GM12878 (cell line): ENCODE results near the gene PLA2G4A.

Experiments
- CREB1 ChIP-seq: IDR thresholded peaks from 2 replicates; pipeline ENCODE4 v1.6.1; 2012; ENCODE audit warnings: low read depth, mild to moderate bottlenecking, inconsistent platforms
- CREM ChIP-seq: IDR thresholded peaks from 2 replicates; pipeline ENCODE4 v1.6.1; 2014; ENCODE audit warnings: antibody characterized with exemption, low read depth
- CTCF ChIP-seq, 3 experiments: IDR thresholded peaks in 2 of 3; conservative IDR thresholded peaks in 1 of 3; 2 replicates each; pipeline ENCODE4 v1.5.1; 2011; ENCODE audit warnings: low read depth in 3 of 3, low read length in 3 of 3, mild to moderate bottlenecking in 3 of 3, control low read depth in 2 of 3, moderate library complexity in 2 of 3, inconsistent platforms in 1 of 3, mixed read lengths in 1 of 3; ENCODE audit not compliant: control insufficient read depth in 2 of 3, insufficient read depth in 1 of 3; ENCODE audit errors: extremely low read depth in 1 of 3
- EGR1 ChIP-seq, 2 experiments: IDR thresholded peaks; 1 replicate in 1 of 2; 2 replicates in 1 of 2; pipeline ENCODE4 v1.6.1; 2011 to 2012; ENCODE audit warnings: low read depth in 2 of 2, low read length in 2 of 2, borderline replicate concordance in 1 of 2, mild to moderate bottlenecking in 1 of 2, moderate library complexity in 1 of 2
- EZH2 ChIP-seq: IDR thresholded peaks from 2 replicates; pipeline ENCODE4 v1.6.1; 2012; ENCODE audit warnings: low read depth, mild to moderate bottlenecking, control low read depth, inconsistent platforms, low read length, borderline replicate concordance; ENCODE audit not compliant: control insufficient read depth
- FOS ChIP-seq: IDR thresholded peaks from 3 replicates; pipeline ENCODE4 v1.6.1; 2011; ENCODE audit warnings: borderline replicate concordance; ENCODE audit not compliant: insufficient read length; ENCODE audit errors: extremely low read depth
- HCFC1 ChIP-seq: fragments of 150-350 bp; IDR thresholded peaks from 2 replicates; pipeline ENCODE4 v1.6.1; 2014; ENCODE audit warnings: low read length
- NR2F1 ChIP-seq: fragments of 450-650 bp; conservative IDR thresholded peaks from 2 replicates; pipeline ENCODE4 v1.6.1; 2017; ENCODE audit warnings: mild to moderate bottlenecking
- PAX8 ChIP-seq: fragments of 450-650 bp; IDR thresholded peaks from 2 replicates; pipeline ENCODE4 v1.6.1; 2017; ENCODE audit warnings: mild to moderate bottlenecking, moderate library complexity
- REST ChIP-seq: IDR thresholded peaks from 2 replicates; pipeline ENCODE4 v1.6.1; 2012; ENCODE audit warnings: mild to moderate bottlenecking, low read depth, low read length
- SRF ChIP-seq, 2 experiments: IDR thresholded peaks; 2 replicates each; pipeline ENCODE4 v1.6.1; 2011; ENCODE audit warnings: low read depth in 2 of 2, low read length in 2 of 2, mild to moderate bottlenecking in 1 of 2, moderate library complexity in 1 of 2
- TCF12 ChIP-seq: IDR thresholded peaks from 2 replicates; pipeline ENCODE4 v1.6.1; 2011; ENCODE audit warnings: low read depth, mild to moderate bottlenecking, low read length

DNA sequence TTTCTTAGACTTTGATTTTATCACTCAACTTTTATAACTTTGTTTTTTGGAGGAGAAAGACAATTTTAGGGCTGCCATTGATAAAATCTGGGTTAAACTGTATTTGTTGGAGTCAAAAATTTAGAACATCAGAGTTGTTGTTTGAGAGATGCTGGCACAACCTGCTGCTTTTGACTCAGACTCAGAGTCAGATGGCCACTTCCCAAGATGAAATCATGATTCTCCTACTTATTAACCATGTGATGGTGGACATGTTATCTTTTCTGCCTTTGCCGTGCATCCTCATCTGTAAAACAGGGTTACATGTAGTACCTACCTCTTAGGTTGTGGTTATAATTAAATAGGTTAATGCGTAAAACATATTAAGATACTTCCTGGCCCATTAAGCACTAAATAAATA, 71.2 kb downstream of the PLA2G4A start:
- no peak for TF ChIP-seq PAX8
- TF ChIP-seq CTCF (IDR thresholded peaks at IDR 0.05 in 2 of 3, conservative IDR thresholded peaks at IDR 0.05 in 1 of 3; ENCODE audit: control insufficient read depth in 2 of 3, extremely low read depth in 1 of 3, insufficient read depth in 1 of 3, low read depth in 3 of 3, low read length in 3 of 3), result no peak
- no peak for TF ChIP-seq SRF (IDR thresholded peaks at IDR 0.05; ENCODE audit: low read depth in 2 of 2, low read length in 2 of 2)
- TF ChIP-seq NR2F1, result no peak
- TF ChIP-seq HCFC1, result no peak
- no peak for TF ChIP-seq CREM
- TF ChIP-seq EZH2, result no peak
- no peak for TF ChIP-seq FOS
- no peak for TF ChIP-seq TCF12
- TF ChIP-seq EGR1 (IDR thresholded peaks at IDR 0.05; ENCODE audit: borderline replicate concordance in 1 of 2, low read depth in 2 of 2, low read length in 2 of 2), result no peak
- TF ChIP-seq CREB1, result no peak
- TF ChIP-seq REST, result no peak
